ENCODE data around the gene BRD1.

The BRD1 gene

DNA sequence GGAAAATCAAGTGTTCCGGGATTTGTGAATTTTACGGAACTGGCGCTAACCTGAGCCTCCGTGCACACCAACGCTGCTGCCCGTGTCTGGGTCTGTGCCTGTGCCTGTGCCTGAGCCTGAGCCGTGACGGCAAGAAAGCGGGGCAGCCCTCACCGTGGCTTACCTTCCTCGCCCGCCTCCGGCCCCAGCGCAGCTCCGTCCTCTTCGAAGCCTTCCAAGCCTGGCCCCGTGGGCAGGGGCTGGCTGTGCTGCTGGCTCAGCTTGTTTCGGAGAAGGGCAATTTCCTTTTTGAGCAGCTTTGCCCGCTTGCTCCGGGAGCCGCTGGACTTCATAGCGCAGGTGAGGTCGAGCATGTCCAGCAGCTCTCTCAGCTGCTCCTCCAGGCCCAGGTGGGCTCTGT lies 33.8 kb downstream of the BRD1 start:
- no peak for TF ChIP-seq POLR2AphosphoS5 (IDR thresholded peaks at IDR 0.05; ENCODE audit: low read depth)
- TF ChIP-seq SPI1 (IDR thresholded peaks at IDR 0.05; ENCODE audit: borderline replicate concordance, low read depth): no peak
- no peak for TF ChIP-seq GABPA (IDR thresholded peaks at IDR 0.05; ENCODE audit: low read depth)
- TF ChIP-seq, protein P1, sequence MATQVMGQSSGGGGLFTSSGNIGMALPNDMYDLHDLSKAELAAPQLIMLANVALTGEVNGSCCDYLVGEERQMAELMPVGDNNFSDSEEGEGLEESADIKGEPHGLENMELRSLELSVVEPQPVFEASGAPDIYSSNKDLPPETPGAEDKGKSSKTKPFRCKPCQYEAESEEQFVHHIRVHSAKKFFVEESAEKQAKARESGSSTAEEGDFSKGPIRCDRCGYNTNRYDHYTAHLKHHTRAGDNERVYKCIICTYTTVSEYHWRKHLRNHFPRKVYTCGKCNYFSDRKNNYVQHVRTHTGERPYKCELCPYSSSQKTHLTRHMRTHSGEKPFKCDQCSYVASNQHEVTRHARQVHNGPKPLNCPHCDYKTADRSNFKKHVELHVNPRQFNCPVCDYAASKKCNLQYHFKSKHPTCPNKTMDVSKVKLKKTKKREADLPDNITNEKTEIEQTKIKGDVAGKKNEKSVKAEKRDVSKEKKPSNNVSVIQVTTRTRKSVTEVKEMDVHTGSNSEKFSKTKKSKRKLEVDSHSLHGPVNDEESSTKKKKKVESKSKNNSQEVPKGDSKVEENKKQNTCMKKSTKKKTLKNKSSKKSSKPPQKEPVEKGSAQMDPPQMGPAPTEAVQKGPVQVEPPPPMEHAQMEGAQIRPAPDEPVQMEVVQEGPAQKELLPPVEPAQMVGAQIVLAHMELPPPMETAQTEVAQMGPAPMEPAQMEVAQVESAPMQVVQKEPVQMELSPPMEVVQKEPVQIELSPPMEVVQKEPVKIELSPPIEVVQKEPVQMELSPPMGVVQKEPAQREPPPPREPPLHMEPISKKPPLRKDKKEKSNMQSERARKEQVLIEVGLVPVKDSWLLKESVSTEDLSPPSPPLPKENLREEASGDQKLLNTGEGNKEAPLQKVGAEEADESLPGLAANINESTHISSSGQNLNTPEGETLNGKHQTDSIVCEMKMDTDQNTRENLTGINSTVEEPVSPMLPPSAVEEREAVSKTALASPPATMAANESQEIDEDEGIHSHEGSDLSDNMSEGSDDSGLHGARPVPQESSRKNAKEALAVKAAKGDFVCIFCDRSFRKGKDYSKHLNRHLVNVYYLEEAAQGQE (IDR thresholded peaks at IDR 0.05; ENCODE audit: insufficient replicate concordance, low read depth): no peak
- no peak for TF ChIP-seq CTCF (IDR thresholded peaks at IDR 0.05; ENCODE audit: insufficient read depth, low read length)
- Histone ChIP-seq H3K27me3 (ENCODE audit: insufficient read depth, poor library complexity, severe bottlenecking) (no peaks in the 10 kb centered on the region), H3K4me3 (replicated peaks; ENCODE audit: insufficient read depth, low read length) (no peak overlapping the region), H3K27ac (replicated peaks) (no peak overlapping the region)
- no peak for DNase-seq (ENCODE audit: low read depth in 1 of 2, low spot score in 1 of 2)

GRCh38 chr22:49793296-49793695 lies 34.4 kb downstream of the BRD1 start:
- no peak overlapping the region for H3K4me3 ChIP-seq (replicated peaks; ENCODE audit: insufficient read depth, low read length)
- no peaks in the 10 kb centered on the region for H3K27me3 ChIP-seq (ENCODE audit: insufficient read depth, poor library complexity, severe bottlenecking)
- no peak overlapping the region for H3K27ac ChIP-seq (replicated peaks)
- DNase-seq (ENCODE audit: low read depth in 1 of 2, low spot score in 1 of 2): no peak
- TF ChIP-seq GABPA (IDR thresholded peaks at IDR 0.05; ENCODE audit: low read depth) (no peak), POLR2AphosphoS5 (IDR thresholded peaks at IDR 0.05; ENCODE audit: low read depth) (no peak), SPI1 (IDR thresholded peaks at IDR 0.05; ENCODE audit: borderline replicate concordance, low read depth) (no peak), CTCF (IDR thresholded peaks at IDR 0.05; ENCODE audit: insufficient read depth, low read length) (no peak)
- TF ChIP-seq, protein P1 (IDR thresholded peaks at IDR 0.05; ENCODE audit: insufficient replicate concordance, low read depth): no peak

- DNase-seq (ENCODE audit: low read depth in 1 of 2, low spot score in 1 of 2): no peak
- TF ChIP-seq CTCF (IDR thresholded peaks at IDR 0.05; ENCODE audit: insufficient read depth, low read length) (no peak), POLR2AphosphoS5 (IDR thresholded peaks at IDR 0.05; ENCODE audit: low read depth) (no peak), GABPA (IDR thresholded peaks at IDR 0.05; ENCODE audit: low read depth) (no peak), SPI1 (IDR thresholded peaks at IDR 0.05; ENCODE audit: borderline replicate concordance, low read depth) (no peak)
- TF ChIP-seq, protein P1 (IDR thresholded peaks at IDR 0.05; ENCODE audit: insufficient replicate concordance, low read depth): no peak
- no peak overlapping the region for H3K27ac ChIP-seq (replicated peaks)
Observed at GRCh38 chr22:49792107-49792506, 35.6 kb downstream of the BRD1 start.

More at GRCh38 chr22:49792107-49792506, 35.6 kb downstream of the BRD1 start:
- no peaks in the 10 kb centered on the region for H3K27me3 ChIP-seq (ENCODE audit: insufficient read depth, poor library complexity, severe bottlenecking)
- no peak overlapping the region for H3K4me3 ChIP-seq (replicated peaks; ENCODE audit: insufficient read depth, low read length)
